ENCODE measurements around the gene NANOS3. TPM values are rescaled to one million over a fixed set of nuclear protein-coding genes. Genes with fewer than 3 reads are reported as not detected.

Gene NANOS3
- total RNA-seq, 1 donor from 2014 or later = not detected

- peak overlapping the region; percentile 59 for H3K4me3 ChIP-seq (ENCODE audit: low read depth, low read length)
- no peak for TF ChIP-seq CTCF (conservative IDR thresholded peaks at IDR 0.05; ENCODE audit: low read depth, low read length)
- peak; percentile 52 for DNase-seq (ENCODE audit: low read depth)
These were observed 30.2 kb upstream of the NANOS3 start for GRCh38 chr19:13846557-13847406.

- peak overlapping the region; percentile 59 for H3K4me3 ChIP-seq (ENCODE audit: low read depth, low read length)
- DNase-seq (ENCODE audit: low read depth) = no peak
- TF ChIP-seq CTCF (conservative IDR thresholded peaks at IDR 0.05; ENCODE audit: low read depth, low read length) = no peak
These were observed 29.3 kb upstream of the NANOS3 start for GRCh38 chr19:13847407-13848339.

GRCh38 chr19:13848340-13848677 lies 28.6 kb upstream of the NANOS3 start:
- H3K4me3 ChIP-seq (ENCODE audit: low read depth, low read length) = no peak overlapping the region
- no peak for TF ChIP-seq CTCF (conservative IDR thresholded peaks at IDR 0.05; ENCODE audit: low read depth, low read length)
- no peak for DNase-seq (ENCODE audit: low read depth)

- DNase-seq (ENCODE audit: low read depth) = no peak
These were observed 27.9 kb upstream of the NANOS3 start for GRCh38 chr19:13848798-13849676.

GRCh38 chr19:13849991-13850909 lies 26.7 kb upstream of the NANOS3 start:
- DNase-seq (ENCODE audit: low read depth) = no peak
- TF ChIP-seq CTCF (conservative IDR thresholded peaks at IDR 0.05; ENCODE audit: low read depth, low read length) = no peak
- H3K4me3 ChIP-seq (ENCODE audit: low read depth, low read length) = peak overlapping the region; percentile 47

More at GRCh38 chr19:13848798-13849676, 27.9 kb upstream of the NANOS3 start:
- no peak for TF ChIP-seq CTCF (conservative IDR thresholded peaks at IDR 0.05; ENCODE audit: low read depth, low read length)
- no peak overlapping the region for H3K4me3 ChIP-seq (ENCODE audit: low read depth, low read length)
